ENCODE data around the gene NRXN3. TPM values are rescaled to one million over a fixed set of nuclear protein-coding genes. Genes with fewer than 3 reads are reported as not detected.
"Not testable (repeated sequence)": the region's sequence is repeated elsewhere in the genome, so short reads cannot be mapped to it uniquely, and the experiment has no call there.

NRXN3 gene
- total and polyA plus RNA-seq, 11 donors, result 0.19 to 2.2 (median 1.1) TPM

DNA sequence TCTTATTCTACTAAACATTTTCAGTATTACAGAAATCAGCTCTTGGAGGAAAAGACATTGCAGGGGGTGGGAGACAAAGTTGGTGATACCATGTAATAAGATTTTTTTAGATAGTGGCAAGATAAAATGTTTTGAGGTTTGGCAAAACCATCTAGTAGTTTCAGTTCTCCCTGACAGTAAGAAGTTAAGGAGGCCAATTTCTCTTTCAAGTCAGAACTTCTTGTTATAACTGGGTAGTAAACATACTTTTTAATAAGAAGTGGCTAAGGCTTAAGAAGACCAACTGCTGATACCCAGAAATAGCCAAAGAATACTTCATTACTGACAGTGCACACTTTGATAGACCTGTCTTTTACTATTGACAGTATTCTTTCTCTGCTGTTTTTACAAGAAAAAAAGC is 1588.8 kb downstream of the NRXN3 start:
- Histone ChIP-seq H3K27ac (no peak overlapping the region), H3K4me3 (no peak overlapping the region), H3K4me1 (no peaks in the 10 kb centered on the region), H3K36me3 (no peaks in the 10 kb centered on the region), H3K9me3 (peaks cover 0 to 4% (median 0%) of the 10 kb centered on the region in 12 donors), H3K27me3 (no peaks in the 10 kb centered on the region)
- TF ChIP-seq POLR2A (IDR thresholded peaks at IDR 0.05), result no peak
- TF ChIP-seq, protein P1, sequence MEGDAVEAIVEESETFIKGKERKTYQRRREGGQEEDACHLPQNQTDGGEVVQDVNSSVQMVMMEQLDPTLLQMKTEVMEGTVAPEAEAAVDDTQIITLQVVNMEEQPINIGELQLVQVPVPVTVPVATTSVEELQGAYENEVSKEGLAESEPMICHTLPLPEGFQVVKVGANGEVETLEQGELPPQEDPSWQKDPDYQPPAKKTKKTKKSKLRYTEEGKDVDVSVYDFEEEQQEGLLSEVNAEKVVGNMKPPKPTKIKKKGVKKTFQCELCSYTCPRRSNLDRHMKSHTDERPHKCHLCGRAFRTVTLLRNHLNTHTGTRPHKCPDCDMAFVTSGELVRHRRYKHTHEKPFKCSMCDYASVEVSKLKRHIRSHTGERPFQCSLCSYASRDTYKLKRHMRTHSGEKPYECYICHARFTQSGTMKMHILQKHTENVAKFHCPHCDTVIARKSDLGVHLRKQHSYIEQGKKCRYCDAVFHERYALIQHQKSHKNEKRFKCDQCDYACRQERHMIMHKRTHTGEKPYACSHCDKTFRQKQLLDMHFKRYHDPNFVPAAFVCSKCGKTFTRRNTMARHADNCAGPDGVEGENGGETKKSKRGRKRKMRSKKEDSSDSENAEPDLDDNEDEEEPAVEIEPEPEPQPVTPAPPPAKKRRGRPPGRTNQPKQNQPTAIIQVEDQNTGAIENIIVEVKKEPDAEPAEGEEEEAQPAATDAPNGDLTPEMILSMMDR (IDR thresholded peaks at IDR 0.05), result no peak
- intact Hi-C loops (cut with DNase I), result no loop called here
- ATAC-seq, result no peak
- DNase-seq, result no peak

DNA sequence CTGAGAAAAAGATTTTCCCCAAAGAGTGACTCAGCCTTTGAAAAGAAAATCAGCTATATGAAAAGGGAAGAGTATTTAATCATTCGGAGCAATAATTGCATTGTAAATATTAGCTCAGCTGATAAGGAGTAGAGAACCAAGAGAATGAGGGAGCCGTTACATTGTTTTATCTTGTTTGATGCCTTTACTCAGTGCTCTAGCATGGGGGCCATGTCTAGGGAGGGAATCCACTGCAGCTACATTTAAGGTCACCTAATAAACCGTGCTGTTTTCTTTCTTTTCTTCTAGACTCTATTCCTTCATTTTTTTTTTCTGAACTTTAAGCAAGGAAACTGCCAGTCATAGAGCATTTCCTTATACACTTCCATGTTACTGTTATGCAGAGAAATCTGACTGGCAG is 1594.2 kb downstream of the NRXN3 start:
- no peaks in the 10 kb centered on the region for H3K27me3 ChIP-seq
- H3K4me1 ChIP-seq, result no peaks in the 10 kb centered on the region
- no peak overlapping the region for H3K4me3 ChIP-seq
- no peak overlapping the region for H3K27ac ChIP-seq
- DNase-seq (no peak), ATAC-seq (no peak)
- TF ChIP-seq POLR2A (IDR thresholded peaks at IDR 0.05), result no peak
- TF ChIP-seq, protein P1 (IDR thresholded peaks at IDR 0.05), result no peak
- H3K36me3 ChIP-seq, result no peaks in the 10 kb centered on the region
- WGBS, 4 donors, result 58 to 65% (median 59%) methylated on average over 3 of the region's 3 CpGs
- peaks cover 0 to 3% (median 0%) of the 10 kb centered on the region in 12 donors for H3K9me3 ChIP-seq
- intact Hi-C loops (cut with DNase I), result no loop called here

DNA sequence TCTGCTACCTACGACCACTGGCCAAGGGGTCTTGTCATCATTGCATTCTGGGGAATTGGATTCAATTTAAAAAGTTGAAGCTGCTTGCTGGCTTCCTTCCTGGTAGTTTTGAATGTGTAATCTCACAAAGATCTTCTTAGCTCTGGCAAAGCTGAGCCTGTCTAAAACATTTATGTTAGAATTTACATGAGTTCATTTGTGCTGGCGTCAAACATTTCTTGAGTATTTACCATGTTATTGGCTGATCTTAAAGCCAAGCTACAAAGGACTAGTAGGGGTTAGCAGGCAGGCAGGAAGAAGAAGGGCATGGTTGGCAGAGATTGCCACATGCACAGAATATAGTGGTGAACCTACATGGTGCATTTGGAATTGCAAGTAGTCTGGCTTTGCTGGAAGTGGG is 1596.3 kb downstream of the NRXN3 start:
- ATAC-seq (no peak), DNase-seq (no peak)
- Histone ChIP-seq H3K4me3 (no peak overlapping the region), H3K36me3 (no peaks in the 10 kb centered on the region), H3K27ac (no peak overlapping the region), H3K4me1 (no peaks in the 10 kb centered on the region), H3K27me3 (no peaks in the 10 kb centered on the region), H3K9me3 (peaks cover 0 to 4% (median 0%) of the 10 kb centered on the region in 12 donors)
- intact Hi-C loops (cut with DNase I), result no loop called here
- TF ChIP-seq POLR2A (IDR thresholded peaks at IDR 0.05), result no peak
- TF ChIP-seq, protein P1 (IDR thresholded peaks at IDR 0.05), result no peak
- 90 to 94% (median 92%) methylated on average over 2 of the region's 2 CpGs for WGBS, 4 donors

DNA sequence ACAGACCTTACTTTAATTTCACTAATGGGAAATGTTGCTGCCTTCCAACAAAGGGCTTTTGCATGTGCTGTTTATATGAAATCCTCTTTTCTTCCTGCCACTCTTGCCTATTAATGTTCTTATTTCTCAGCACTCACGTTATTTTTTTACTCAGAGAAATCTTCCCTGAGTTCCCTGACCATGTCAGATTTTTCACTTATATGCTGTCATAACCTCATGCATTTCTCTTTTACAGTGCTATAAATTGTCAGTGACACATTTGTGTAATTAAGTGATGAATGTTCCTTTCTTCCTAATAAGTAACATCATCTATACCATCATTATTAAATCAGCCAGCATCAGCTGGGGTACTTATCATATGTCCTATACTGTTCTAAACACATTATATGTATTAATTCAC is 1597.1 kb downstream of the NRXN3 start:
- WGBS, 4 donors, result 71 to 93% (median 80%) methylated on average over 1 of the region's 1 CpG
- H3K36me3 ChIP-seq, result no peaks in the 10 kb centered on the region
- no peak for DNase-seq
- no peak for ATAC-seq
- no peak for TF ChIP-seq POLR2A (IDR thresholded peaks at IDR 0.05)
- TF ChIP-seq, protein P1 (IDR thresholded peaks at IDR 0.05), result no peak
- H3K27me3 ChIP-seq, result no peaks in the 10 kb centered on the region
- H3K27ac ChIP-seq, result no peak overlapping the region
- intact Hi-C loops (cut with DNase I), result no loop called here
- H3K9me3 ChIP-seq, result peaks cover 0 to 4% (median 0%) of the 10 kb centered on the region in 12 donors
- H3K4me1 ChIP-seq, result no peaks in the 10 kb centered on the region
- H3K4me3 ChIP-seq, result no peak overlapping the region

DNA sequence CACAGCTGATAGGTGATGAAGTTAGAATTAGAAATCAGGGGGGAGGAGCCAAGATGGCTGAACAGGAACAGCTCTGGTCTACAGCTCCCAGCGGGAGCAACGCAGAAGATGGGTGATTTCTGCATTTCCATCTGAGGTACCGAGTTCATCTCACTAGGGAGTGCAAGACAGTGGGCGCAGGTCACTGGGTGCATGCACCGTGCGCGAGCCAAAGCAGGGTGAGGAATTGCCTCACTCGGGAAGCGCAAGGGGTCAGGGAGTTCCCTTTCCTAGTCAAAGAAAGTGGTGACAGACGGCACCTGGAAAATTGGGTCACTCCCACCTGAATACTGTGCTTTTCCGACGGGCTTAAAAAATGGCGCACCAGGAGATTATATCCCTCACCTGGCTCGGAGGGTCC is 1597.5 kb downstream of the NRXN3 start:
- ATAC-seq; H3K27ac ChIP-seq; H3K36me3 ChIP-seq; intact Hi-C loops (cut with DNase I); H3K27me3 ChIP-seq; H3K4me1 ChIP-seq; H3K9me3 ChIP-seq; DNase-seq; H3K4me3 ChIP-seq: not testable (repeated sequence)
- WGBS, 4 donors, result 94 to 96% (median 96%) methylated on average over 9 to 14 of the region's 14 CpGs

Data from heart left ventricle (tissue), 16 donors.